ENCODE results near the gene CFAP97D1.

The CFAP97D1 gene

DNA sequence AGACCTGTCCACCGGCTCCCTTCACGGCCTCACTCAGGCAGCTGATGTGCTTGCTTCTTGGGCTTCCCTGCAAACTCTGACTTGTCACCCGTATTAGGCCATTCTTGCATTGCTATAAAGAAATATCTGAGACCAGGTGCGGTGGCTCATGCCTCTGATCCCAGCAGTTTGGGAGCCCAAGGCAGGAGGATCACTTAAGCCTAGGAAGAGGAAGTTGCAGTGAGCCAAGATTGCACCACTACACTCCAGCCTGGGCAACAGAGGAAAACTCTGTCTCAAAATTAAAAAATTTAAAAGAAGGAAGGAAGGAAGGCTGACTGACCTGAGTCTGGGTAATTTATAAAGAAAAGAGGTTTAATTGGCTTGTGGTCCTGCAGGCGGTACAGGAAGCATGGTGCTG is 38.6 kb upstream of the CFAP97D1 start:
- H3K4me1 ChIP-seq (ENCODE audit: control insufficient read depth, insufficient read depth, low read length): no peaks in the 10 kb centered on the region; the same call in 1 of the 2 replicates
- no peak overlapping the region for H3K27ac ChIP-seq (ENCODE audit: extremely low read depth, low read depth, low read length)
- H3K4me3 ChIP-seq (ENCODE audit: low read depth, low read length): no peak overlapping the region
- TF ChIP-seq ZNF140 (tag by site-specific recombination; IDR thresholded peaks at IDR 0.05) (no peak), PRDM1 (tag by site-specific recombination; IDR thresholded peaks at IDR 0.05) (no peak), ZNF596 (tag by site-specific recombination; IDR thresholded peaks at IDR 0.05) (no peak), ZNF155 (tag by site-specific recombination; IDR thresholded peaks at IDR 0.05) (no peak), ZNF654 (tag by site-specific recombination; IDR thresholded peaks at IDR 0.05; ENCODE audit: low read depth) (no peak), OSR2 (tag by site-specific recombination; IDR thresholded peaks at IDR 0.05) (no peak), ZNF701 (tag by site-specific recombination; IDR thresholded peaks at IDR 0.05) (no peak)
- TF ChIP-seq, protein P1, sequence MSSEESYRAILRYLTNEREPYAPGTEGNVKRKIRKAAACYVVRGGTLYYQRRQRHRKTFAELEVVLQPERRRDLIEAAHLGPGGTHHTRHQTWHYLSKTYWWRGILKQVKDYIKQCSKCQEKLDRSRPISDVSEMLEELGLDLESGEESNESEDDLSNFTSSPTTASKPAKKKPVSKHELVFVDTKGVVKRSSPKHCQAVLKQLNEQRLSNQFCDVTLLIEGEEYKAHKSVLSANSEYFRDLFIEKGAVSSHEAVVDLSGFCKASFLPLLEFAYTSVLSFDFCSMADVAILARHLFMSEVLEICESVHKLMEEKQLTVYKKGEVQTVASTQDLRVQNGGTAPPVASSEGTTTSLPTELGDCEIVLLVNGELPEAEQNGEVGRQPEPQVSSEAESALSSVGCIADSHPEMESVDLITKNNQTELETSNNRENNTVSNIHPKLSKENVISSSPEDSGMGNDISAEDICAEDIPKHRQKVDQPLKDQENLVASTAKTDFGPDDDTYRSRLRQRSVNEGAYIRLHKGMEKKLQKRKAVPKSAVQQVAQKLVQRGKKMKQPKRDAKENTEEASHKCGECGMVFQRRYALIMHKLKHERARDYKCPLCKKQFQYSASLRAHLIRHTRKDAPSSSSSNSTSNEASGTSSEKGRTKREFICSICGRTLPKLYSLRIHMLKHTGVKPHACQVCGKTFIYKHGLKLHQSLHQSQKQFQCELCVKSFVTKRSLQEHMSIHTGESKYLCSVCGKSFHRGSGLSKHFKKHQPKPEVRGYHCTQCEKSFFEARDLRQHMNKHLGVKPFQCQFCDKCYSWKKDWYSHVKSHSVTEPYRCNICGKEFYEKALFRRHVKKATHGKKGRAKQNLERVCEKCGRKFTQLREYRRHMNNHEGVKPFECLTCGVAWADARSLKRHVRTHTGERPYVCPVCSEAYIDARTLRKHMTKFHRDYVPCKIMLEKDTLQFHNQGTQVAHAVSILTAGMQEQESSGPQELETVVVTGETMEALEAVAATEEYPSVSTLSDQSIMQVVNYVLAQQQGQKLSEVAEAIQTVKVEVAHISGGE (tag by site-specific recombination; conservative IDR thresholded peaks at IDR 0.05; ENCODE audit: low read depth): no peak
- CTCF ChIA-PET: interaction anchor here (1.0 to 2.2 kb wide), 7 partner anchors 13 to 69 kb away, joined by 3 to 11 read pairs (median 6); partner anchors contain the start of gene SOST
- no peaks in the 10 kb centered on the region for H3K36me3 ChIP-seq (ENCODE audit: control insufficient read depth in 2 of 2, insufficient read depth in 1 of 2, low read length in 2 of 2)
- no peaks in the 10 kb centered on the region for H3K9me3 ChIP-seq (ENCODE audit: control insufficient read depth, insufficient read depth, low read depth, low read length)
- POLR2A ChIA-PET: interaction anchor here (0.6 kb wide), 1 partner anchor 217 kb away, joined by 3 read pairs; no protein-coding TSS in a partner anchor

DNA sequence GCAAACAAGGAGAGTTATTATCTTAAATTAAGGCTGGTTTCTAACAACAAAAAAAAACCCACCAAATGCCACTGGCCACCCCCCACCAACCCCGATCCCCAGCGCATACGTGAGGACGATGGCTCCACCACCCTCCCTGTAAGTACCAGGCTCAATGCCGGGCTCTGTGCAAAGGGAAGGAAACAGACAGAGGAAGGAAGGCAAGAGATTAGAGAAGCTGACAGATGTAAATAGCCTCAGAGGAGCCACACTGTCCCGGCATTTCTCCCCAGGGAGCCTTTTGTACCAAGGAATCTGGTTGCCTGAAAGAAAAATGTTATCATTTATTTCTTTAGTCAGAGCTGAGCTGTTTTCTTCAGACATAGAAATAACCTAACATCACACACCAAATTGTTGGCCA is 34.7 kb upstream of the CFAP97D1 start:
- ChIA-PET CTCF (interaction anchor here (0.5 to 2.4 kb wide), 4 partner anchors 15 to 386 kb away, joined by 3 to 20 read pairs (median 4); no protein-coding TSS in a partner anchor), POLR2A (interaction anchor here (0.5 kb wide), 1 partner anchor 24 kb away, joined by 6 read pairs; no protein-coding TSS in a partner anchor)
- H3K9me3 ChIP-seq (ENCODE audit: control insufficient read depth, insufficient read depth, low read depth, low read length): no peaks in the 10 kb centered on the region
- no peak overlapping the region for H3K27ac ChIP-seq (ENCODE audit: extremely low read depth, low read depth, low read length)
- no peaks in the 10 kb centered on the region; the same call in 1 of the 2 replicates for H3K4me1 ChIP-seq (ENCODE audit: control insufficient read depth, insufficient read depth, low read length)
- H3K36me3 ChIP-seq (ENCODE audit: control insufficient read depth in 2 of 2, insufficient read depth in 1 of 2, low read length in 2 of 2): no peaks in the 10 kb centered on the region
- no peak for TF ChIP-seq ZNF155 (tag by site-specific recombination; IDR thresholded peaks at IDR 0.05)
- peak; percentile 28; the same call in 1 of the 2 replicates for TF ChIP-seq TRIM28 (IDR thresholded peaks at IDR 0.05; ENCODE audit: borderline replicate concordance, low read length)
- no peak overlapping the region for H3K4me3 ChIP-seq (ENCODE audit: low read depth, low read length)

DNA sequence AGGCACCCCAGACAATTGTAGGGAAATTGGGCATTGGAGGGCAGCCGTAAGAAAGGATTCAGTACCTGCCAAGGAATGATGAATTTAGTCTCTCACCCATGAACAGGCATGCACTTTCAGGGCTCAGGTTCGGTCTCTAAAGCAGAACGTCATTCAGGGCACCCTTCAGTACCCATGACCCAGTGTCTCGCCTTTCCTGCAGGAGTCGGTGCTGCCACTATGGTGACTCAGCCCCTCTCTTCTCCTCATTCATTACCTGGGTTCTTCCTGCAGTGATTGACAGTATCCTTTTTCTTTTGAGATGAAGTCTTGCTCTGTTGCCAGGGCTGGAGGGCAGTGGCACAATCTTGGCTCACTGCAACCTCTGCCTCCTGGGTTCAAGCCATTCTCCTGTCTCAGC is 30.1 kb upstream of the CFAP97D1 start:
- POLR2A ChIA-PET: no interaction called here
- Histone ChIP-seq H3K27ac (ENCODE audit: extremely low read depth, low read depth, low read length) (no peak overlapping the region), H3K36me3 (ENCODE audit: control insufficient read depth in 2 of 2, insufficient read depth in 1 of 2, low read length in 2 of 2) (no peaks in the 10 kb centered on the region), H3K4me1 (ENCODE audit: control insufficient read depth, insufficient read depth, low read length) (peaks cover 3% of the 10 kb centered on the region; the same call in 1 of the 2 replicates), H3K9me3 (ENCODE audit: control insufficient read depth, insufficient read depth, low read depth, low read length) (no peaks in the 10 kb centered on the region), H3K4me3 (ENCODE audit: low read depth, low read length) (no peak overlapping the region)
- CTCF ChIA-PET: interaction anchor here (0.9 to 4.7 kb wide), 3 partner anchors 11 to 16 kb away, joined by 3 to 37 read pairs (median 5); partner anchors contain the start of gene SOST
- TF ChIP-seq FEZF1 (tag by site-specific recombination; IDR thresholded peaks at IDR 0.05) (no peak), ZFP69B (tag by site-specific recombination; IDR thresholded peaks at IDR 0.05) (no peak), ZNF391 (tag by site-specific recombination; IDR thresholded peaks at IDR 0.05; ENCODE audit: borderline replicate concordance, low read depth) (no peak), ZNF473 (tag by site-specific recombination; IDR thresholded peaks at IDR 0.05) (no peak), ZBTB17 (tag by site-specific recombination; IDR thresholded peaks at IDR 0.05) (no peak), ZNF549 (tag by site-specific recombination; IDR thresholded peaks at IDR 0.05) (no peak), KLF1 (tag by site-specific recombination; IDR thresholded peaks at IDR 0.05) (no peak), ZNF274 (IDR thresholded peaks at IDR 0.05; ENCODE audit: low read length) (no peak), ZNF274 (tag by site-specific recombination; IDR thresholded peaks at IDR 0.05; ENCODE audit: borderline replicate concordance) (no peak)
- TF ChIP-seq, protein P2, sequence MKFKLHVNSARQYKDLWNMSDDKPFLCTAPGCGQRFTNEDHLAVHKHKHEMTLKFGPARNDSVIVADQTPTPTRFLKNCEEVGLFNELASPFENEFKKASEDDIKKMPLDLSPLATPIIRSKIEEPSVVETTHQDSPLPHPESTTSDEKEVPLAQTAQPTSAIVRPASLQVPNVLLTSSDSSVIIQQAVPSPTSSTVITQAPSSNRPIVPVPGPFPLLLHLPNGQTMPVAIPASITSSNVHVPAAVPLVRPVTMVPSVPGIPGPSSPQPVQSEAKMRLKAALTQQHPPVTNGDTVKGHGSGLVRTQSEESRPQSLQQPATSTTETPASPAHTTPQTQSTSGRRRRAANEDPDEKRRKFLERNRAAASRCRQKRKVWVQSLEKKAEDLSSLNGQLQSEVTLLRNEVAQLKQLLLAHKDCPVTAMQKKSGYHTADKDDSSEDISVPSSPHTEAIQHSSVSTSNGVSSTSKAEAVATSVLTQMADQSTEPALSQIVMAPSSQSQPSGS (tag by site-specific recombination; IDR thresholded peaks at IDR 0.05; ENCODE audit: low read depth): no peak
- TF ChIP-seq, protein P3, sequence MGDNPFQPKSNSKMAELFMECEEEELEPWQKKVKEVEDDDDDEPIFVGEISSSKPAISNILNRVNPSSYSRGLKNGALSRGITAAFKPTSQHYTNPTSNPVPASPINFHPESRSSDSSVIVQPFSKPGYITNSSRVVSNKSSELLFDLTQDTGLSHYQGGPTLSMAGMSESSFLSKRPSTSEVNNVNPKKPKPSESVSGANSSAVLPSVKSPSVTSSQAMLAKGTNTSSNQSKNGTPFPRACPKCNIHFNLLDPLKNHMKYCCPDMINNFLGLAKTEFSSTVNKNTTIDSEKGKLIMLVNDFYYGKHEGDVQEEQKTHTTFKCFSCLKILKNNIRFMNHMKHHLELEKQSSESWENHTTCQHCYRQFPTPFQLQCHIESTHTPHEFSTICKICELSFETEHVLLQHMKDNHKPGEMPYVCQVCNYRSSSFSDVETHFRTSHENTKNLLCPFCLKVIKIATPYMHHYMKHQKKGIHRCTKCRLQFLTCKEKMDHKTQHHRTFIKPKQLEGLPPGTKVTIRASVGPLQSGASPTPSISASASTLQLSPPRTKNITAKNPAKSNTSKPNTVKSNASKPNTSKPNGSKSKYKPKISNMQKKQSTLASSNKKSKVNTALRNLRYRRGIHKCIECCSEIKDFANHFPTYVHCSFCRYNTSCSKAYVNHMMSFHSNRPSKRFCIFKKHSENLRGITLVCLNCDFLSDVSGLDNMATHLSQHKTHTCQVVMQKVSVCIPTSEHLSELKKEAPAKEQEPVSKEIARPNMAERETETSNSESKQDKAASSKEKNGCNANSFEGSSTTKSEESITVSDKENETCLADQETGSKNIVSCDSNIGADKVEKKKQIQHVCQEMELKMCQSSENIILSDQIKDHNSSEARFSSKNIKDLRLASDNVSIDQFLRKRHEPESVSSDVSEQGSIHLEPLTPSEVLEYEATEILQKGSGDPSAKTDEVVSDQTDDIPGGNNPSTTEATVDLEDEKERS (tag by site-specific recombination; IDR thresholded peaks at IDR 0.05): no peak

Data from HEK293 (cell line).